Activated CD4-positive, alpha-beta T cell treated with anti-CD3 and anti-CD28 coated beads, Interleukin-2, amount 50 U/mL, for 24 hours (primary cell): ENCODE measurements around the gene SON.
"Not testable (repeated sequence)": the region's sequence is repeated elsewhere in the genome, so short reads cannot be mapped to it uniquely, and the experiment has no call there.

Experiments used
- DNase-seq, 2 donors: peaks; one replicate each; pipeline ENCODE4 v3.0.0-alpha.2; 2020; ENCODE audit warnings: low read depth in 1 of 2, low spot score in 1 of 2

The SON gene

GRCh38 chr21:33542640-33543504 is at the start of gene SON:
SON (plus strand) TSS chr21:33543038; CDS start chr21:33543093, 55 bp downstream.
- peak; percentile 86 to 98 for DNase-seq

DNA sequence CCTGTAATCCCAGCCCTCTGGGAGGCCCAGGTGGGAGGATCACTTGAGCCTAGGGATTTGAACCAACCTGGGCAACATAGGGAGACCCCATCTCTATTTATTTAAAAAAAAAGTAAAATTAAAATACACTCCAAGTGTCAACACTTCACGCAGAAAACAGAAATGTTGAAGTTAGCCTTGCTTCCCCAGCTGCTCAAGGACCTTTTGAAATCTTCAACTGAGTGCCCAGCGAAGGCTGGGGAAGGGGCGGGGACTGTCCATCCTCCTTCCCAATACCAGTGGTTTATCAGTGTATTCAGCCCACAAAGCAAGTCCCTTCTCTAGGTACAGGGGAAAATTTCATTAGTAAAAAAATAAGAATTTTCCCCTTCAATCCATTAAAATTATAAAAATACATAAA is 49.1 kb upstream of the SON start:
- DNase-seq: no peak

DNA sequence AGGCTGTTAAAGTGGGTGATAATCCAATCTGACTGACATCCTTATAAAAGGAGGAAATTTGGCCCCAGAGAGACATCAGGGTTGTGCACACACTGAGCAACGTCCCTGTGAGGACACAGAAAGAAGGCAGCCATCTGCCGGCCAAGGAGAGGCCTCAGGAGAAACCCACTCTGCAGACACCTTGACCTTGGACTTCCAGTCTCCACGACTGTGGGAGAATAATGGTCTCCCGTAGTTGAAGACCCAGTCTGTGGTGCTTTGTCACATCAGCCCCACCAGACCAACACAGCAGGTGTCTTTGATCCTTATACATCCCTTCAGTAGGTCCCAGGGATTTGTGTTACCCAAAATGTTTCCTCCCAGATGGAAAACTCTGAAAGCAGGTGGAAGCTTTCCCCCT is 47.1 kb upstream of the SON start:
- no peak for DNase-seq

GRCh38 chr21:33496345-33496744 is 46.5 kb upstream of the SON start:
- no peak for DNase-seq

GRCh38 chr21:33505833-33506232 is 37.0 kb upstream of the SON start:
- no peak for DNase-seq

DNA sequence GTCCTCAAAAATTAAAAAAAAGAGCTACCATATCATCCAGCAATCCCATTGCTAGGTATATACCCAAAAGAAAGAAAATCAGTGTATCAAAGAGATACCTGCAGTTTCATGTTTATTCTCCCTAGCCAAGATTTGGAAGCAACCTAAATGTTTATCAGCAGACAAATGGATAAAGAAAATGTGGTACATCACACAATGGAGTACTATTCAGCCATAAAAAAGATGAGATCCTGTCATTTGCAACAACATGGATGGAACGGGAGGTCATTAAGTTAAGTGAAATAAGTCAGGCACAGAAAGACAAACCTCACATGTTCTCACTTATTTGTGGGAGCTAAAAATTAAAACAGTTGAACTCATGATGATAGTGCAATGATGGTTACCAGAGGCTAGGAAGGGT is 35.8 kb upstream of the SON start:
- not testable (repeated sequence) for DNase-seq

- no peak for DNase-seq
These were observed 32.0 kb upstream of the SON start for GRCh38 chr21:33510826-33511225.

GRCh38 chr21:33511639-33512038 is 31.2 kb upstream of the SON start:
- DNase-seq: no peak

GRCh38 chr21:33512481-33512880 is 30.4 kb upstream of the SON start:
- no peak for DNase-seq

- no peak for DNase-seq
These were observed 28.6 kb upstream of the SON start for GRCh38 chr21:33514229-33514628.

GRCh38 chr21:33518899-33519298 is 23.9 kb upstream of the SON start:
- no peak for DNase-seq

DNA sequence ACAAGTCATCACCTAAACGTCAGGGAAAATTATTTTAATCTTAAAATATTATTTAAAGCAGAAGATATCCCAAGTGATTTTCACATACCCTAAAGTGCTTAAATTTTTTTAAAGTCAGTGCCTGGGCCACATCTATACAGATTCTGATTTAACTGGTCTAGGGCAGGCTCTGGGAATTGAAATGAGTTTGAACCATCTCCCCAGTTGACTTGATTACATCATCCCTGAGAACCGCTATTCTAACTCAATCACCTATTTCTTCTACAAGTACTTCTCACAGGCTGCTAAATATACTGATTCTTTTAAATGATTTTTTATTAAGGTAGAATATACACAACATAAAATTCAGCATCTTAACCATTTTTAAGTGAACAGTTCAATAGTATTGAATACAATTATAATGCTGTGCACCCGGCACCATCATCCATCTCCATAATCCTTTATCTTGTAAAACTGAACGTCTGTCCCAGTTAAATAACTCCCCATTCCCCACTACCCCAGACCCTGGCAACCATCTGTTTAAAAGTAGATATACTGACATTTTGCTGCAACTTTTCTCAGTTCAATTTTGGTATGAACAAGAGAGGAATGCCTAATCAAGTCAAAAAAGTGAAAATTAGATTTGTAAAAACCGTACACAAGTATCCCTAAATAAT is 20.4 kb upstream of the SON start:
- no peak for DNase-seq

GRCh38 chr21:33522953-33523349 is 19.9 kb upstream of the SON start:
- DNase-seq: no peak

DNA sequence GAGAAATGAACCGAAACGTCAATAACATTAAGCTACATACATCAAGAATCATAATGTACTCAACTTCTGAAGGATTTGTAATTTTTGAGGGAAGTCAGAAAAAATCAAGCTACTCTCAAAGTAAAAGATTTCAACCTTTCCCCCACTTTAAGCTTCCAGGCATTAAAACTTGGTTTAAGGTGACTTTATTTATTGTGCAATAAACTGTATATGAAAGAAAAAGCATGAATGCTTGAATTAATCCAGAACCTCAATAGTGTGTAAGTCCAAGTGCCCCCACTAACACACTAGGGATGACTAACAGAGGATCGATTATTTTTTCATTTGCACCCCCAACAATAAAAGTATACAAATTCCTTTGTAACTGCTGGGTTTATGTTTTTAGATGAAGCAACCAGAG is 11.8 kb upstream of the SON start:
- no peak for DNase-seq

GRCh38 chr21:33537212-33537611 is 5.6 kb upstream of the SON start:
- no peak for DNase-seq

DNA sequence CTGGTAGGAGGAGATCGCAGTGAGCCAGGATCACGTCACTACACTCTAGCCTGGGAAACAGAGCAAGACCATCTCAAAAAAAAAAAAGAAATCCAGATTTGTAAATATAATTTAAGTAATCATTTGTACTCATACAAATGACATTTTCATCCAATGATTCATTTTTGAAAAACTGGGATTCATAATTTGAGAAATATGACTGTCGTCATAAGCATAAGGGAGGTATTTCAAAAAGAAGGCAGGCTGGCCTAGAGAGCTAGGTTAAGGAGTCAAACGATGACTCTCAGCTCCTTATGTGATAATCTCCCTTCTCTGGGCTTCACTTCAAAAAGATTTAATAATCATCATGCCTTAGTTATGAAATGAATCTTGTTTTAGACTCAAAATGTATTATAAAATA is 3.2 kb upstream of the SON start:
- DNase-seq: no peak

GRCh38 chr21:33540711-33541104 is 2.1 kb upstream of the SON start:
- no peak for DNase-seq

- DNase-seq: no peak
These were observed 1.6 kb upstream of the SON start for GRCh38 chr21:33541105-33541711.

DNA sequence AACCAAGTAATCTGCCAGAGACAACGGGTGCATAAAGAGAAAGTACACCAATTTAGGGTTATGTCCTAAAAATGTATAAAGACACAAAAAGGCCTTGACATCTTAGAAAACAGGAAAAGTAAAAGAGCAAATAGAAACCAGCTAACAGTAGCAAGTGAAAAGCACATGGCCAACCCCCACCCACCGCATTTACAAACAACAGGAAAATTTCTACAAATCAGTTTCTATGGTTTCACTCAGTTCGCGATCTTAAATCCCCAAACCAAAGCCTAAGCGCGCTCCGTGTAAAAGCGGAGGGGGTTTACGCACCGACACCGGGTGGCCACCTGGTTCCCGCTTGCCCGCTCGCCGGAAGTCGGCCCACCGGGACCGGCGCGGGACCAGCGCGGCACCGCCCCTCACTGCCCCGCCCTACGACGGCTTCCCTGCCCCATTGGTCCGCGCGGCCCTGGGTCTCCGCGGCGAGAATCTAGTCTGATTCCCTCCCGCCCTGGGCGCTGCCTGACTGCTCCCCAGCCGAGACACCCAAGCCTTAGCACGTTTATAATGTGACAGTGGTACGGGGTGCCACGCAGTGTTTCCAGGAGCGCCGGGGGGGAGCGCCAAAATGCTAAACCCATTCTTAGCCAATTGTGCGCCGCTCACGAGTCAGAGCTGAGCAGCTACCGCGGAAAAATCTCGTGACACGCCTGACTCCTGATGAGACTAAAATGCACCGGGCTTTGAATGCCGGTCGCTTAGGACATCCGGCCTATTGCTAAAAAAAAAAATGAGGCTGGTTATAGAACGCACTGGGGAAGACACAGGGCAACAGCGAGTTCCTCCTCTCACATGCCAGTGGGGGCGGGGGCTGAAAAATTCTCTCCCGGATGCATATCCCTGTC is 840 bp upstream of the SON start, which contains the start of gene GART:
TSS of gene GART (minus strand) at position 362 of the 884 bp plus-strand sequence. CDS start 2,802 bp downstream, outside the sequence.
- DNase-seq: peak; percentile 72 to 75

GRCh38 chr21:33543505-33544129 is 779 bp downstream of the SON start:
- peak in 1 of 2 donors; percentile 50 for DNase-seq
